Sigmoid colon (tissue), 4 donors: ENCODE data around the gene PCDHGA12.
A peak's percentile ranks its signal among the peaks of the same experiment; 100 is the strongest.

Source experiments
- CTCF ChIP-seq, 4 experiments: fragments of 450-650 bp in 3 of 4; fragments of 200-600 bp in 1 of 4; IDR thresholded peaks; one replicate each; pipeline ENCODE4 v1.5.1; 2016 to 2019; ENCODE audit warnings: antibody characterized with exemption in 4 of 4, mild to moderate bottlenecking in 3 of 4, moderate library complexity in 2 of 4
- EP300 ChIP-seq, 4 donors: sonication (generic); formaldehyde crosslinking; IDR thresholded peaks; one replicate each; pipeline ENCODE4 v1.6.1; 2017; ENCODE audit warnings: antibody characterized with exemption in 4 of 4
- POLR2A ChIP-seq, 2 donors: fragments of 450-650 bp; IDR thresholded peaks; one replicate each; pipeline ENCODE4 v1.6.1; 2016; ENCODE audit warnings: antibody characterized with exemption in 2 of 2, mild to moderate bottlenecking in 2 of 2, moderate library complexity in 2 of 2
- POLR2AphosphoS5 ChIP-seq, 4 donors: sonication (generic); formaldehyde crosslinking; IDR thresholded peaks; one replicate each; pipeline ENCODE4 v1.6.1; 2017; ENCODE audit warnings: antibody characterized with exemption in 4 of 4

- TF ChIP-seq CTCF (IDR thresholded peaks at IDR 0.05) (peak in 1 of 4 experiments; percentile 18), POLR2A (IDR thresholded peaks at IDR 0.05) (no peak), EP300 (IDR thresholded peaks at IDR 0.05) (no peak), POLR2AphosphoS5 (IDR thresholded peaks at IDR 0.05) (no peak)
Measured at GRCh38 chr5:141430332-141431113, at the start of gene PCDHGA12.
